ENCODE results near the gene SLC25A5.

- TF ChIP-seq CTCF (IDR thresholded peaks at IDR 0.05) (no peak), EZH2phosphoT487 (IDR thresholded peaks at IDR 0.05) (no peak)
These were observed 24.2 kb downstream of the SLC25A5 start for GRCh38 chrX:119492463-119492862.
